Mammary epithelial cell (primary cell): ENCODE data around the gene PROK1.

Experiments
- CTCF ChIP-seq, 2 donors: IDR thresholded peaks in 1 of 2; conservative IDR thresholded peaks in 1 of 2; 2 replicates each; pipeline ENCODE4 v1.5.1; 2011 to 2012; ENCODE audit warnings: inconsistent platforms in 2 of 2, low read length in 2 of 2, mild to moderate bottlenecking in 2 of 2, control low read depth in 1 of 2, low read depth in 1 of 2; ENCODE audit not compliant: insufficient read depth in 1 of 2; ENCODE audit errors: extremely low read depth in 1 of 2
- EZH2 ChIP-seq: IDR thresholded peaks from 2 replicates; pipeline ENCODE4 v1.6.1; 2012; ENCODE audit warnings: low read length, inconsistent platforms, borderline replicate concordance

- TF ChIP-seq CTCF (conservative IDR thresholded peaks at IDR 0.05 in 1 of 2, IDR thresholded peaks at IDR 0.05 in 1 of 2; ENCODE audit: extremely low read depth in 1 of 2, insufficient read depth in 1 of 2, low read depth in 1 of 2, low read length in 2 of 2) (no peak), EZH2 (no peak)
Measured at GRCh38 chr1:110505596-110505995, 54.6 kb downstream of the PROK1 start.
